OCI-LY3 (cell line): ENCODE data around the gene FBXW7.

Experiments used
- H2AFZ ChIP-seq: fragments of 200-600, 300-600 bp; shearing (Covaris generic); 2 replicates; pipeline ENCODE4 v1.6.0; 2014; ENCODE audit warnings: antibody characterized with exemption, low read depth, low read length
- H3K27ac ChIP-seq: fragments of 200-600, 300-600 bp; sonication (generic); 2 replicates; pipeline ENCODE4 v1.5.1; 2014; ENCODE audit warnings: mild to moderate bottlenecking, low read length, moderate library complexity, mixed read lengths
- H3K27me3 ChIP-seq: fragments of 200-600, 300-600 bp; sonication (generic); 2 replicates; pipeline ENCODE4 v1.6.1; 2014; ENCODE audit warnings: low read depth, low read length, mixed read lengths
- H3K36me3 ChIP-seq: fragments of 200-600, 300-600 bp; sonication (generic); replicated peaks from 2 replicates; pipeline ENCODE3; 2014; ENCODE audit warnings: low read depth, low read length, mixed read lengths
- H3K4me1 ChIP-seq: fragments of 300-600, 200-600 bp; sonication (generic); 2 replicates; pipeline ENCODE4 v1.6.1; 2014; ENCODE audit warnings: low read length, mixed read lengths
- H3K4me2 ChIP-seq: fragments of 200-600, 300-600 bp; sonication (generic); 2 replicates; pipeline ENCODE4 v1.6.1; 2014; ENCODE audit warnings: low read length, mixed read lengths
- H3K4me3 ChIP-seq: fragments of 300-600, 200-600 bp; sonication (generic); 2 replicates; pipeline ENCODE4 v1.5.1; 2014; ENCODE audit warnings: antibody characterized with exemption, mild to moderate bottlenecking, low read length, moderate library complexity
- H3K79me2 ChIP-seq: fragments of 300-600, 200-600 bp; shearing (Covaris generic); 2 replicates; pipeline ENCODE4 v1.6.1; 2014; ENCODE audit warnings: mild to moderate bottlenecking, low read length, mixed read lengths
- H3K9ac ChIP-seq: fragments of 300-600, 200-600 bp; shearing (Covaris generic); 2 replicates; pipeline ENCODE4 v1.6.0; 2014; ENCODE audit warnings: mild to moderate bottlenecking, low read length, moderate library complexity
- H3K9me3 ChIP-seq: fragments of 200-600, 300-600 bp; shearing (Covaris generic); 2 replicates; pipeline ENCODE4 v1.6.1; 2014; ENCODE audit warnings: low read length, mixed read lengths; ENCODE audit not compliant: insufficient read depth
- H4K20me1 ChIP-seq: fragments of 200-600, 300-600 bp; sonication (generic); 2 replicates; pipeline ENCODE4 v1.6.1; 2016; ENCODE audit warnings: low read length, mixed read lengths; ENCODE audit not compliant: insufficient read depth
- CTCF ChIP-seq: fragments of 200-600, 300-600 bp; sonication (generic); IDR thresholded peaks from 2 replicates; pipeline ENCODE4 v1.5.1; 2014; ENCODE audit warnings: antibody characterized with exemption, low read length, low read depth
- EZH2phosphoT487 ChIP-seq: fragments of 200-600 bp; shearing (Covaris generic); IDR thresholded peaks from 2 replicates; pipeline ENCODE4 v1.6.1; 2018; ENCODE audit warnings: antibody characterized with exemption, mixed run types, low read depth

FBXW7 gene

DNA sequence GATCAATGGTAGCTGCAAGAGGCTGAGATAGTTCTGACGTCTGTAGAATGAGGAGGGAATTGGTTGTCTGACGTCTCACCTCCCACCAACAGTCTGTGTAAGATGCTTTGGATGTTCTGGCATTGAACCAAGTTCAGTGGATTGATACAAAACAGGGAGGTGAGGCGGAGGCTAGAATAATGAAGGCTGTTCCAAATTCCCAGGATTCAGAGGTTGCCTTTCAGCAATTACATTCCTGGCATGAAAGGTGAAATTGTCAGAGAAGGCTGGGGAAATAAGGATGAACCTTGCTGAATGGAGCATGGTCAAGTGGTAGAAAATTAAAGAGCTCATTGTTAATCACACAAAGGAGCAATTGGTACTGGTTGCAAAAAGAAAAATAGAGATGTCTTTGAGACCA lies 241.6 kb downstream of the FBXW7 start:
- Histone ChIP-seq H3K36me3 (no peaks in the 10 kb centered on the region), H3K4me2 (no peak overlapping the region), H3K27ac (no peak overlapping the region), H4K20me1 (no peaks in the 10 kb centered on the region), H3K4me1 (no peaks in the 10 kb centered on the region), H3K79me2 (no peaks in the 10 kb centered on the region), H2AFZ (no peak overlapping the region), H3K4me3 (no peak overlapping the region), H3K27me3 (no peaks in the 10 kb centered on the region), H3K9ac (no peak overlapping the region), H3K9me3 (no peaks in the 10 kb centered on the region)
- TF ChIP-seq EZH2phosphoT487 (no peak), CTCF (no peak)

DNA sequence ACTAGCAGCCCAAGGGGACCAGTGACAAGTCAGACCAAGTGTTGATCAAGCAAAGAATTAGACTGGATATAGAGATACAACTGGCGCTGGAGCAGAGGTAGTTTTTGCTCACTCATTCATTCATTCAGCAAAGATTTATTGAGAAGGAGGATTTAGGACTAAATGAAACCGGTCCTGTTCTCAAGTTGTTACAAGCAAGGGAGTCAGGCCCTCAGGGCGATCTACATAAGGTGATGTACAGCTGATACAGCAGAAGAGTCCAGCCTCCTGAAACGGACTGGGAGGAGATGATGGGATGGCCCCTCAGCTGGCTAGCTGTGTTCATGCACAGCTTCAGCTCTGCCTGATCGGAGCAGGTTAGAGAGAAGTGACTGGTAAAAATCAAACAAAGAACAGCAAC lies 242.4 kb downstream of the FBXW7 start:
- Histone ChIP-seq H3K4me2 (no peak overlapping the region), H3K4me1 (no peaks in the 10 kb centered on the region), H3K27me3 (no peaks in the 10 kb centered on the region), H3K9ac (no peak overlapping the region), H3K4me3 (no peak overlapping the region), H4K20me1 (no peaks in the 10 kb centered on the region), H3K36me3 (no peaks in the 10 kb centered on the region), H2AFZ (no peak overlapping the region), H3K79me2 (no peaks in the 10 kb centered on the region), H3K27ac (no peak overlapping the region), H3K9me3 (no peaks in the 10 kb centered on the region)
- TF ChIP-seq EZH2phosphoT487 (no peak), CTCF (no peak)

DNA sequence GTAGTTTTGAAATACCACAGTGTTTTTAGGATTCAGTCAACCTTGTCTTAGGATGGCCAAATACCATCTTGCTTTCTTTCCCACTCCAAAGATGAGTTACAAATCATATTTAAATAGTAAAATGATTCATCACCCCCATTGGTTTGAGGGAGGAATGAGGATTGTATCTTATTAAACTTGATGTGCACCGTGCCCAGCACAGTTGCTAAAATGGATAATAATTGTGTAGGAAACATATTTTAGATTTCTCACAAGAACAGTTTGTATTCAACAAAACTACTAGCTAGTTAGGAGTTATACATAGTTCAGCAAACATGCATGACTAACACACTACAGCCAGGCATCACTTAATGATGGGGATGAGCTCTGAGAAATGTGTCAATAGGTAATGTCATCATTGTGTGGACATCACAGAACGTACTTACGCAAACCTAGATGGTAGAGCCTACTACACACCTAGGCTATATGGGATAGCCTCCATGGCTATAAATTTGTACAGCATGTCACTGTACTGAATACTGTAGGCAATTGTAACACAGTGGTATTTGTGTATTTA lies 245.4 kb downstream of the FBXW7 start:
- no peak overlapping the region for H3K4me3 ChIP-seq
- no peak overlapping the region for H3K9ac ChIP-seq
- H3K27me3 ChIP-seq: no peaks in the 10 kb centered on the region
- H3K27ac ChIP-seq: no peak overlapping the region
- H4K20me1 ChIP-seq: no peaks in the 10 kb centered on the region
- TF ChIP-seq CTCF (no peak), EZH2phosphoT487 (no peak)
- H2AFZ ChIP-seq: no peak overlapping the region
- H3K4me1 ChIP-seq: no peaks in the 10 kb centered on the region
- no peak overlapping the region for H3K4me2 ChIP-seq
- no peaks in the 10 kb centered on the region for H3K79me2 ChIP-seq
- H3K36me3 ChIP-seq: no peaks in the 10 kb centered on the region
- H3K9me3 ChIP-seq: no peaks in the 10 kb centered on the region

DNA sequence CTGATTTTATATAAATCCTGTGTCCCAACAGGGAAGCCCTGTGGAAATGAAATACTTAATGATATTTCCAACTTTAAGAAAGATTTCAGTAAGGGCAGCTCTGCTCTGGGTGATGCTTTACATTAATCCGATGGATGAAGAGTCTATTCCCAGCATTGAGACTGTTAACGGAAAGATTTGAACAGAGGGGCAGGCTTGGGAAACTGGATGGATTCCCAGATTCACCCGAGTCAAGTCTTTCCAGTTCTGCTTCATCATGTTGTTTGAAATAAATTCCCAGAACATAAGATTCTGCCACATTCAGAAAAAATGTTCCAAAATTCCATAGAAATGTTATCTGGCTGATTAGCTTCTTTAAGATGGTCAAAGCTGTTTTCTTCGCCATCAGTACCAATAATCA lies 246.0 kb downstream of the FBXW7 start:
- Histone ChIP-seq H3K9me3 (no peaks in the 10 kb centered on the region), H3K79me2 (no peaks in the 10 kb centered on the region)
- TF ChIP-seq CTCF (no peak), EZH2phosphoT487 (no peak)

More for the DNA sequence above, 246.0 kb downstream of the FBXW7 start:
- no peak overlapping the region for H3K4me2 ChIP-seq
- no peaks in the 10 kb centered on the region for H3K4me1 ChIP-seq
- no peak overlapping the region for H2AFZ ChIP-seq
- no peaks in the 10 kb centered on the region for H3K36me3 ChIP-seq
- H3K9ac ChIP-seq: no peak overlapping the region
- no peaks in the 10 kb centered on the region for H3K27me3 ChIP-seq
- H3K4me3 ChIP-seq: no peak overlapping the region
- H4K20me1 ChIP-seq: no peaks in the 10 kb centered on the region
- no peak overlapping the region for H3K27ac ChIP-seq
